ENCODE results near the gene CELF5.

The CELF5 gene

DNA sequence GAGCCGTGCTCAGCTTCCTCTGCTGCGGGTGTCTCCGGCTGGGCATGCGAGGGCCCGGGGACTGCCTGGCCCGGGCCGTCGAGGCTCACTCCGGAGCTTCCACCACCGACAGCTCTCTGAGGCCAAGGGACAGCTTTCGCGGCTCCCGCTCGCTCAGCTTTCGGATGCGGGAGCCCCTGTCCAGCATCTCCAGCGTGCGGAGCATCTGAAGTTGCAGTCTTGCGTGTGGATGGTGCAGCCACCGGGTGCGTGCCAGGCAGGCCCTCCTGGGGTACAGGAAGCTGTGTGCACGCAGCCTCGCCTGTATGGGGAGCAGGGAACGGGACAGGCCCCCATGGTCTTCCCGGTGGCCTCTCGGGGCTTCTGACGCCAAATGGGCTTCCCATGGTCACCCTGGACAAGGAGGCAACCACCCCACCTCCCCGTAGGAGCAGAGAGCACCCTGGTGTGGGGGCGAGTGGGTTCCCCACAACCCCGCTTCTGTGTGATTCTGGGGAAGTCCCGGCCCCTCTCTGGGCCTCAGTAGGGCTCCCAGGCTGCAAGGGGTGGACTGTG is 44.6 kb upstream of the CELF5 start:
- TF ChIP-seq, protein P1, sequence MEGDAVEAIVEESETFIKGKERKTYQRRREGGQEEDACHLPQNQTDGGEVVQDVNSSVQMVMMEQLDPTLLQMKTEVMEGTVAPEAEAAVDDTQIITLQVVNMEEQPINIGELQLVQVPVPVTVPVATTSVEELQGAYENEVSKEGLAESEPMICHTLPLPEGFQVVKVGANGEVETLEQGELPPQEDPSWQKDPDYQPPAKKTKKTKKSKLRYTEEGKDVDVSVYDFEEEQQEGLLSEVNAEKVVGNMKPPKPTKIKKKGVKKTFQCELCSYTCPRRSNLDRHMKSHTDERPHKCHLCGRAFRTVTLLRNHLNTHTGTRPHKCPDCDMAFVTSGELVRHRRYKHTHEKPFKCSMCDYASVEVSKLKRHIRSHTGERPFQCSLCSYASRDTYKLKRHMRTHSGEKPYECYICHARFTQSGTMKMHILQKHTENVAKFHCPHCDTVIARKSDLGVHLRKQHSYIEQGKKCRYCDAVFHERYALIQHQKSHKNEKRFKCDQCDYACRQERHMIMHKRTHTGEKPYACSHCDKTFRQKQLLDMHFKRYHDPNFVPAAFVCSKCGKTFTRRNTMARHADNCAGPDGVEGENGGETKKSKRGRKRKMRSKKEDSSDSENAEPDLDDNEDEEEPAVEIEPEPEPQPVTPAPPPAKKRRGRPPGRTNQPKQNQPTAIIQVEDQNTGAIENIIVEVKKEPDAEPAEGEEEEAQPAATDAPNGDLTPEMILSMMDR (IDR thresholded peaks at IDR 0.05; ENCODE audit: insufficient read depth, low read depth, low read length, missing control alignments): no peak
- no peak overlapping the region for H3K4me3 ChIP-seq (ENCODE audit: low read length)
- DNase-seq (ENCODE audit: low read depth): no peak

DNA sequence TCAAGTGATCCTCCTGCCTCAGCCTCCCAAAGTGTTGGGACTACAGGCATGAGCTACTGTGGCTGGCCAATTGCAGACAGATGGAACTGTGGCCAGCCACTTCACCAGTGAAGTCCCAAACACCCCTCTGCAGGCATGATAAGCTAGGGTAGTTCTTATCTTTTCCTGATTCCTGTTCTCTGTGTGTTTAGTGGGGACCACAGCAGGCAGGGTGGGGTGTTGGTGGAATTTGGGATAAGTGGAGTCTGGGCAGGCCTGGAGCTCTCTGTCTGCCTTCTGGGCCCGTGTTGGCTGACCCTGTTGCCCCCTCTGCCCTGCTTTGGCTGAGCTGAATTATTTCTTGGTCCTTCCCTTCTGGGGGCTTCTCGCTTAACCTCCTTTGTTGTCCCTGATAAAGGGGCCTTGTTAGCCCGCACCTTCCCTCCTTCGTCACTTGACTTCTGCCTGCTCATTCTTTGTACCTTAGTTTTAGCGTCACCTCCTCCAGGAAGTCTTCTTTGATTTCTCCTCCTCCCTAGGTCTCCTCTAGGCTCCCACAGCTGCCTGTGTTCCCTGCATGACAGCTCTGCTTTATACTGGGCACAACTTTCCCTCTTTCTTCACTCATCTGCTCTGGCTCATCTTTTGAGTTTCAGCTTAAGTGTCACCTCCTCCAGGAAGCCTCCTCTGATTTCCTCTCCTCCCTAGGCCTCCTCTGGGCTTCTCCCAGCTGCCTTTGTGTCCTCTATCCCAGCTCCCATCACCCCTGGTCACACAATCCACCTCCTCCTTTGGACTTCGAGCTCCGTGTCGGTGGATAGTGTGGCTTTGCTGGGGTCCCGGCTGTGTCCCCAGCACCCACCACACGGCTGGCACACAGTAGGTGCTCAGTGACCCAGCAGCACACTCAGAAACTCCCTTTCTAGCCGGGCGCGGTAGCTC is 40.5 kb upstream of the CELF5 start:
- DNase-seq (ENCODE audit: low read depth): no peak
- no peak overlapping the region for H3K4me3 ChIP-seq (ENCODE audit: low read length)
- TF ChIP-seq, protein P1 (IDR thresholded peaks at IDR 0.05; ENCODE audit: insufficient read depth, low read depth, low read length, missing control alignments): no peak

DNA sequence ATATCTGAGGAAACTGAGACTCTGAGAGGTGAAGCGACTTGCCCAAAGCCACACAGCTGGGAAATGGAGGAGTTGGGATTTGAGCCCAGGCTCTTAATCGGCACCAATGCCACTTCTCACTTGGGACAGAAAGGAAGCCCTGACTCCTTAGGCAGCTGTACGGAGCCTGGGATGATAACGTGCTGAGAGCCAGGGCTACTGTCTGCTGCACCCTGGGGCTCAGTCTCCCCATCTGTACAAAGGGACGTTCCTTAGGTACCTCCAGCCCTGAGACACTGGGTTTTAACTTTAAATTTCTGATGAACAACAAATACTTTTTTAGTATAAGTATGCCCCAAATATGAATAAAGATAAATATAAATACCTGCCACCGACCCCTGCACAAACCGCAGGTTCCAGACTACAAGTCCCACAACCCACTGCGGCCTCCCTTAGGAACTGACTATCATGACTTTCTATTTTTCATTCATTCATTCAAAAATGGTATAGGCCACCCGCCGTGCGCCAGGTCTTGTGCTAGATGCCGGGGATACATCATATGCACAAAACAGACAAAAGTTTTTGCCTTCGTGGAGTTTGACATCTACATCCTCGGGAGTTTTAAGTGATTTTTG is 39.5 kb upstream of the CELF5 start:
- TF ChIP-seq, protein P1 (IDR thresholded peaks at IDR 0.05; ENCODE audit: insufficient read depth, low read depth, low read length, missing control alignments): no peak
- DNase-seq (ENCODE audit: low read depth): peak; percentile 71
- peak overlapping the region; percentile 62 for H3K4me3 ChIP-seq (ENCODE audit: low read length)

DNA sequence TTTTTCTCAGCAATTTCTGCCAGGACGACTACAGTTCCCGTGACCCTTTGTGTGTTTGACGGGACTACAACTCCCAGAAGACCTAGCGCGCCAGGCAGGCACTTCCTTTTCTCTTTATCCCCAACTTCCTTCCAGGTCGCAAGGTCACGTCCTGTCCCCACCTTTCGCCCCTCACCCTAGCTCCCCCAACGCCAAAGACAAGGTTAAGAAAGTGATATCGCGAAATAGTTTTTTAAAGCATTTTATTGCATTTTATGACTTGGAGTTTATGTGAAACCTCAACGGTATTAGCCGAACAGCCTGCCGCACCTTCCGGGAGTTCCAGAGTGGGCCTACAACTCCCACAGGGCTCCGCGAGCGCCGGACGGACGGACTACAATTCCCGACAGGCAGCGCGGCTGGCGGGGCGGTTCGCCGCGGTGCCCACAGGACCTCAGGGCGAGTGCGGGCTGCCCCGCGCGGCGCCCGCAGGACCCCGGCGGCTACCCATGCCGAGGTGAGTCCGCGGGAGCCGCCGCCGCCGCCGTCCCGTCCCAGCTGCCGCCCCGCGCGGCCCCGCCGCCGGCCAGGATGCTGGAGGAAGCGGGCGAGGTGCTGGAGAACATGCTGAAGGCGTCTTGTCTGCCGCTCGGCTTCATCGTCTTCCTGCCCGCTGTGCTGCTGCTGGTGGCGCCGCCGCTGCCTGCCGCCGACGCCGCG is 38.9 kb upstream of the CELF5 start, which contains the start of gene NCLN:
NCLN (plus strand) TSS at position 470 of the 699 bp plus-strand sequence; CDS start at position 571, 101 bp downstream.
- H3K4me3 ChIP-seq (ENCODE audit: low read length): peak within 1 kb of the TSS; percentile 85
- TF ChIP-seq, protein P1 (IDR thresholded peaks at IDR 0.05; ENCODE audit: insufficient read depth, low read depth, low read length, missing control alignments): no peak
- DNase-seq (ENCODE audit: low read depth): peak; percentile 96

DNA sequence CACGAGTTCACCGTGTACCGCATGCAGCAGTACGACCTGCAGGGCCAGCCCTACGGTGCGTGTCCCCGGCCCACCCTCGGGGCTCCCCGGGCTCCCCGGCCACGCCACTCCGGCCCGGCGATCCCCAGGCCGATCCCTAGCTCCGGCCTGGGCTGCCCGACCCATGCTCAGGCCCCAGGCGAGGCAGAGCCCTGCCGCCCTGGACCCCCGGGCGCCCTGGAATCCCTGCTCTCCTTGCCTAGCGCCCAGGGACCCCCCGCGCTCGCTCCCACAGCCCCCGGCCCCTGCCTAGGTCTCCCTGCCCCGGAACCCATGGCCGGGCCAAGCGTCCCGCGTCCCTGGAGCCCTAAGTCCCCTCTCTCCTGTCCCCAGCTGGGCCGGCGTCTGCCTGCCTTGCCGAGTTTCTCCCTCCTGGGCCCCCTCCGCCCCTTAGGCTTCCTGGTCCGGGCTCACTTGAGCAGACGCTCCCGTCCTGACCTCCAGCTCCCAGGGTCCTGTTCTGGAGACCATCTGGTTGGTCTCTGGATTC is 38.2 kb upstream of the CELF5 start:
- TF ChIP-seq, protein P1 (IDR thresholded peaks at IDR 0.05; ENCODE audit: insufficient read depth, low read depth, low read length, missing control alignments): no peak
- H3K4me3 ChIP-seq (ENCODE audit: low read length): peak overlapping the region; percentile 85
- DNase-seq (ENCODE audit: low read depth): no peak

DNA sequence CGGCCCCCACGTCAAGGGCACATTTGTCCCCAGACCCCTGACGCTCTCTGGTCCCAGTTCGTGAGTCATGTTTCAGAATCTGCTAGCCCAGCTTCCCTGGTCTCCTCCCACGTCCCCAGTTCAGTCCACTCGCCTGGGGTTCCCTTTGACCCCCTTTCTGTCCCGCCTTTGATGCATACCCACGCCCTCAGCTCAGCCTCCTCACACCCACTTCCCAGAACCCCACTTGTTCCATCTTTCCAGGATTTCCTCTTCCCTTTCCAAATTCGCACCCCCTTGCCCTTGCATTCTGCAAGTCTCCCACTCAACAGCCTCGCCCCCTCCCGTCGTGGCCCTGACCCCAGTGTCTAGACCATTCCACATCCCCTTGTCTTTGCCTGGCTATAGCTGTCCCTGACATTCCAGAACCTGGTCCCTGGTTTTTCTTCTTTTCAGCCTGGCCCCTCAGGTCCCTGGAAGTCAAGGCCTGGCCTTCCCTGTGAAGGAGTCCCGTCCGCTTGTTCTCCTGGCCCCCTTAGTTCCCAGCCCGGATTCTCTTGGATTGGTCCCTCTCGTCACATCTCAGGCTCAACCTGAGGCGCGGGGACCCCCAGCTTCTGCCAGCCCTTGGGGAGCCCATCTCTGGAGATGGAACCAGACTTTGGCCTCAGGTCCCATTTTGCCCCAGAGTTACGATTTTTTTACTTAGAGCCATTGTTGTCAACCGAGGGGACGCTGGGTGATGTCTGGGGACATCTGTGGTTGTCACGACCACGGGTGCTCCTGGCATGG is 37.4 kb upstream of the CELF5 start:
- TF ChIP-seq, protein P1 (IDR thresholded peaks at IDR 0.05; ENCODE audit: insufficient read depth, low read depth, low read length, missing control alignments): no peak
- H3K4me3 ChIP-seq (ENCODE audit: low read length): peak overlapping the region; percentile 85
- no peak for DNase-seq (ENCODE audit: low read depth)
